HCT116 (cell line): ENCODE results near the gene MAGEA3. TPM values are rescaled to one million over a fixed set of nuclear protein-coding genes. Genes with fewer than 3 reads are reported as not detected.

Experiments used
- ATAC-seq: fragments of 200-7000 bp; cut with Tn5 transposase; 2 replicates; pipeline ENCODE4 v1.9.1; 2020; ENCODE audit warnings: mild to moderate bottlenecking, moderate library complexity
- BruUV-seq: library from RNA; stranded (reverse); fragments of 400-500 nt; replicated peaks from 2 replicates; lab custom pipeline; 2021; lab: Mats Ljungman, UMichigan
- CTCF ChIA-PET: fragments of 300-600 bp; sonication (Branson Sonifier 250); formaldehyde crosslinking; loops from one replicate; lab custom pipeline; 2021; ENCODE audit warnings: antibody characterized with exemption; lab: Charles Lee
- POLR2A ChIA-PET: fragments of 300-600, 350-600 bp; sonication (Branson Sonifier 250); formaldehyde crosslinking; loops from one replicate; lab custom pipeline; 2021; ENCODE audit warnings: antibody characterized with exemption; lab: Charles Lee
- RAD21 ChIA-PET, 2 experiments: fragments of 300-600 bp; sonication (Branson Sonifier 250); formaldehyde crosslinking; loops; one replicate each; lab custom pipeline; 2023; ENCODE audit warnings: low total read pairs in 2 of 2; ENCODE audit not compliant: uncharacterized antibody in 2 of 2, unreplicated experiment in 2 of 2, low non-redundant PET in 1 of 2; lab: Charles Lee
- DNase-seq: peaks from one replicate; pipeline ENCODE4 v3.0.0-alpha.2; 2010; ENCODE audit warnings: low read depth, low spot score
- H2AFZ ChIP-seq: fragments of 200-600 bp; shearing (Covaris generic), sonication (generic); 2 replicates; pipeline ENCODE4 v1.6.1; 2017; ENCODE audit warnings: low read depth, mixed run types, mixed read lengths, antibody characterized with exemption, low read length; ENCODE audit not compliant: poor library complexity, severe bottlenecking
- H3K27ac ChIP-seq: 2 replicates; pipeline ENCODE4 v1.5.1; 2012; ENCODE audit warnings: low read depth, low read length
- H3K27me3 ChIP-seq: fragments of 200-600 bp; sonication (generic); 2 replicates; pipeline ENCODE4 v1.6.1; 2016; ENCODE audit warnings: mixed run types, low read length, mixed read lengths; ENCODE audit not compliant: insufficient read depth
- H3K36me3 ChIP-seq, 2 experiments: fragments of 200-500 bp in 1 of 2; fragments of 200-600 bp in 1 of 2; sonication (Bioruptor generic) in 1 of 2; sonication (generic) in 1 of 2; 2 replicates each; pipeline versions ENCODE4 v1.5.1 to v1.6.1; 2014 to 2016; ENCODE audit warnings: low read length in 2 of 2, inconsistent platforms in 1 of 2, mixed read lengths in 1 of 2, mixed run types in 1 of 2; ENCODE audit not compliant: insufficient read depth in 2 of 2, control insufficient read depth in 1 of 2
- H3K4me1 ChIP-seq, 2 experiments: fragments of 200-600 bp in 1 of 2; sonication (generic) in 1 of 2; 2 replicates each; pipeline versions ENCODE4 v1.5.1 to v1.6.1; 2012 to 2017; ENCODE audit warnings: low read length in 2 of 2, inconsistent platforms in 1 of 2, mild to moderate bottlenecking in 1 of 2, mixed read lengths in 1 of 2, mixed run types in 1 of 2, moderate library complexity in 1 of 2; ENCODE audit not compliant: insufficient read depth in 2 of 2, control insufficient read depth in 1 of 2
- H3K4me2 ChIP-seq: fragments of 200-600 bp; sonication (generic); 2 replicates; pipeline ENCODE4 v1.6.1; 2017; ENCODE audit warnings: mixed run types, low read length, mixed read lengths
- H3K4me3 ChIP-seq, 2 experiments: fragments of 200-600 bp in 1 of 2; sonication (generic) in 1 of 2; replicated peaks in 1 of 2; 2 replicates each; pipeline ENCODE4 v1.5.1; 2011 to 2016; ENCODE audit warnings: low read length in 2 of 2, control low read depth in 1 of 2, low read depth in 1 of 2, mild to moderate bottlenecking in 1 of 2, mixed read lengths in 1 of 2, mixed run types in 1 of 2
- H3K79me2 ChIP-seq: fragments of 200-600 bp; sonication (generic); 2 replicates; pipeline ENCODE4 v1.6.1; 2017; ENCODE audit warnings: mild to moderate bottlenecking, mixed run types, low read length, moderate library complexity, mixed read lengths; ENCODE audit not compliant: insufficient read depth
- H3K9ac ChIP-seq: fragments of 200-600 bp; sonication (generic); 2 replicates; pipeline ENCODE4 v1.6.1; 2016; ENCODE audit warnings: low read length, mixed read lengths
- H3K9me2 ChIP-seq: fragments of 200-600 bp; sonication (generic), shearing (Covaris generic); 2 replicates; pipeline ENCODE4 v1.6.1; 2017; ENCODE audit warnings: mixed run types, mild to moderate bottlenecking, moderate library complexity; ENCODE audit not compliant: insufficient read depth
- H3K9me3 ChIP-seq, 2 experiments: fragments of 200-500 bp in 1 of 2; fragments of 200-600 bp in 1 of 2; sonication (Bioruptor generic) in 1 of 2; sonication (generic) in 1 of 2; 2 replicates each; pipeline ENCODE4 v1.6.1; 2014 to 2017; ENCODE audit warnings: low read length in 2 of 2, mixed read lengths in 2 of 2, inconsistent platforms in 1 of 2, low read depth in 1 of 2, mild to moderate bottlenecking in 1 of 2, mixed run types in 1 of 2, moderate library complexity in 1 of 2; ENCODE audit not compliant: control insufficient read depth in 1 of 2, insufficient read depth in 1 of 2
- H4K20me1 ChIP-seq: fragments of 200-600 bp; sonication (generic), shearing (Covaris generic); 2 replicates; pipeline ENCODE4 v1.6.1; 2017; ENCODE audit warnings: mixed run types, mild to moderate bottlenecking, moderate library complexity; ENCODE audit not compliant: insufficient read depth
- ATF3 ChIP-seq: IDR thresholded peaks from 2 replicates; pipeline ENCODE4 v1.6.1; 2012
- CBX3 ChIP-seq: IDR thresholded peaks from 2 replicates; pipeline ENCODE4 v1.6.1; 2012; ENCODE audit warnings: low read depth
- CTCF ChIP-seq, 3 experiments: fragments of 200-600 bp in 1 of 3; sonication (generic) in 1 of 3; IDR thresholded peaks in 2 of 3; conservative IDR thresholded peaks in 1 of 3; 2 replicates each; pipeline ENCODE4 v1.5.1; 2012 to 2017; ENCODE audit warnings: low read depth in 2 of 3, low read length in 2 of 3, antibody characterized with exemption in 1 of 3, borderline replicate concordance in 1 of 3, control low read depth in 1 of 3, mild to moderate bottlenecking in 1 of 3, mixed read lengths in 1 of 3, mixed run types in 1 of 3, moderate library complexity in 1 of 3; ENCODE audit not compliant: insufficient read depth in 1 of 3
- EZH2 ChIP-seq: fragments of 200-600 bp; sonication (generic); IDR thresholded peaks from 2 replicates; pipeline ENCODE4 v1.6.1; 2017; ENCODE audit warnings: antibody characterized with exemption, mixed run types
- MAX ChIP-seq: IDR thresholded peaks from 2 replicates; pipeline ENCODE4 v1.6.1; 2012
- POLR2A ChIP-seq: IDR thresholded peaks from 2 replicates; pipeline ENCODE4 v1.7.0; 2011; ENCODE audit warnings: borderline replicate concordance; ENCODE audit not compliant: insufficient read depth, insufficient read length; ENCODE audit errors: extremely low read depth
- POLR2AphosphoS5 ChIP-seq: IDR thresholded peaks from 2 replicates; pipeline ENCODE4 v1.6.1; 2011; ENCODE audit warnings: mild to moderate bottlenecking, low read depth, low read length, moderate library complexity
- RAD21 ChIP-seq: IDR thresholded peaks from 2 replicates; pipeline ENCODE4 v1.6.1; 2012; ENCODE audit warnings: low read depth, mild to moderate bottlenecking
- REST ChIP-seq: IDR thresholded peaks from 2 replicates; pipeline ENCODE4 v1.6.1; 2012; ENCODE audit warnings: low read depth
- SP1 ChIP-seq: IDR thresholded peaks from 2 replicates; pipeline ENCODE4 v1.6.1; 2012; ENCODE audit warnings: low read depth
- SRF ChIP-seq: IDR thresholded peaks from 2 replicates; pipeline ENCODE4 v1.6.1; 2012; ENCODE audit warnings: low read depth
- ZNF274 ChIP-seq: fragments of 200-500 bp; sonication (Bioruptor generic); IDR thresholded peaks from 2 replicates; pipeline ENCODE4 v1.6.1; 2014; ENCODE audit warnings: mild to moderate bottlenecking, low read depth, low read length, inconsistent platforms
- intact Hi-C: fragments of 100-400 bp; cut with micrococcal nuclease; formaldehyde crosslinking; loops from 2 replicates; pipeline ENCODE4 v1.10.0; 2022
- total RNA-seq: library from RNA; stranded (reverse); gene quantifications from one replicate; pipeline ENCODE4 v1.2.1, GENCODE V29; 2021; ENCODE audit not compliant: unreplicated experiment

Gene MAGEA3
- total RNA-seq, 1 experiment from 2014 or later: 92.7 TPM

- Histone ChIP-seq H3K4me2 (no peak overlapping the region), H3K27me3 (no peaks in the 10 kb centered on the region), H3K9me2 (no peaks in the 10 kb centered on the region), H3K4me1 (no peaks in the 10 kb centered on the region), H3K9ac (no peak overlapping the region), H4K20me1 (no peaks in the 10 kb centered on the region), H2AFZ (no peak overlapping the region), H3K9me3 (no peaks in the 10 kb centered on the region), H3K79me2 (no peaks in the 10 kb centered on the region), H3K27ac (no peak overlapping the region), H3K4me3 (no peak overlapping the region), H3K36me3 (no peaks in the 10 kb centered on the region)
- no peak for DNase-seq
- intact Hi-C loops: no loop called here
- TF ChIP-seq ATF3: no peak
- no peak for ATAC-seq
- ChIA-PET CTCF (no interaction called here), RAD21 (no interaction called here), POLR2A (no interaction called here)
- no TSS peak for BruUV-seq
These were observed 26.8 kb downstream of the MAGEA3 start for GRCh38 chrX:152725409-152725808.

- intact Hi-C loops: no loop called here
- Histone ChIP-seq H3K9ac (peak within 1 kb of the TSS; percentile 36; the same call in 1 of the 2 replicates), H4K20me1 (no peaks in the 10 kb centered on the region)
- TF ChIP-seq CTCF (IDR thresholded peaks at IDR 0.05 in 2 of 3, conservative IDR thresholded peaks at IDR 0.05 in 1 of 3; ENCODE audit: borderline replicate concordance in 1 of 3, insufficient read depth in 1 of 3, low read depth in 2 of 3, low read length in 2 of 3) (no peak), SRF (no peak), SP1 (no peak), POLR2A (no peak), POLR2AphosphoS5 (no peak), REST (no peak), CBX3 (no peak), RAD21 (no peak), EZH2 (no peak), MAX (no peak), ZNF274 (no peak)
- TF ChIP-seq, all 23 proteins: peak for 0
- Histone ChIP-seq H3K79me2 (no peaks in the 10 kb centered on the region), H3K4me3 (peak within 1 kb of the TSS; percentile 35; a peak in 3 of 4 replicates), H3K4me2 (no peak within 1 kb of the TSS), H2AFZ (no peak within 1 kb of the TSS), H3K9me2 (no peaks in the 10 kb centered on the region), H3K27me3 (no peaks in the 10 kb centered on the region), H3K36me3 (no peaks in the 10 kb centered on the region), H3K4me1 (no peaks in the 10 kb centered on the region), H3K9me3 (no peaks in the 10 kb centered on the region), H3K27ac (no peak within 1 kb of the TSS)
- ATAC-seq (no peak), DNase-seq (no peak)
- no TSS peak for BruUV-seq
- CTCF ChIA-PET: no interaction called here
- RAD21 ChIA-PET: no interaction called here
- POLR2A ChIA-PET: no interaction called here
These were observed 34.8 kb downstream of the MAGEA3 start, which contains the start of the genes CSAG1 and MAGEA12 for GRCh38 chrX:152733261-152733975. Gene CSAG1, minus strand, starts transcription at chrX:152733721. Its CDS starts 1,261 bp downstream, at chrX:152732460. Gene MAGEA12, plus strand, starts transcription at chrX:152733757. Its CDS starts 2,405 bp downstream, at chrX:152736162.
